Measurements from ENCODE around the gene PLCB1.

- TF ChIP-seq POLR2A (IDR thresholded peaks at IDR 0.05; ENCODE audit: low read length): no peak
- TF ChIP-seq GATA1 (IDR thresholded peaks at IDR 0.05; ENCODE audit: low read depth, low read length): no peak
These were observed 446.2 kb downstream of the PLCB1 start for GRCh38 chr20:8578161-8578865.
